Measurements from ENCODE around the gene MYOZ1. TPM values are rescaled to one million over a fixed set of nuclear protein-coding genes. Genes with fewer than 3 reads are reported as not detected.
A peak's percentile ranks its signal among the peaks of the same experiment; 100 is the strongest.

MYOZ1 gene
- total RNA-seq, 4 donors from 2014 or later = 0.19 to 1.2 (median 0.79) TPM; not detected in 1

DNA sequence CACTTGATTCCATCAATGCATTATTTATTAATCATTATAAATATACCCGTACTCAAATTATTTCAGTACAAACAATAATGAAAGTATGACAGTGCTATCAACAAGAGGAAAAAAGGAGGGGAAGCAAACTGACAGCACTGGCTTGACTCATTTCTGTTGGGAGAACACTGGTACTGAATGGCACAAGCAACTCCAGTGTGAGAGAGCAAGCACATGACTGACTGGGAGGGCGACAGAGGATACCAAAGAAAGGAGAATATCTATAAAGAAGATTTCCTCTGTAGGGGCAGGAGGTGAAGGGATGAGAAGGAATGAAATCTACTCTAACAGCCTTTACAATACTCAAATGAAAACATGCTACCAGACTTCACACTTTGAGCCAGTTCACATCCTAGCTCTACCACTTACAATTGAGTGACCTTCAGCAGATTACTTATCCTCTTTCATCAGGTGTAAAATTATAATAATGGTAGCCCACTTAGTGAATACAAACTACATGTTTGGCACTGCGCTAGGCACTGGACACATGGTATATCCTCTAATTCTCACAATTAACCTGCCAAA is 51.6 kb downstream of the MYOZ1 start:
- peaks cover 0 to 66% (median 6%) of the 10 kb centered on the region in 3 donors for H3K4me1 ChIP-seq
- intact Hi-C loops (cut with DNase I) = no loop called here
- no peaks in the 10 kb centered on the region for H3K9me3 ChIP-seq
- DNase-seq = no peak
- TF ChIP-seq POLR2A (IDR thresholded peaks at IDR 0.05) (no peak), CTCF (IDR thresholded peaks at IDR 0.05) (no peak)
- no peaks in the 10 kb centered on the region for H3K27me3 ChIP-seq
- peak overlapping the region in 3 of 4 donors; percentile 0 to 13 (median 1) for H3K4me3 ChIP-seq
- WGBS, 2 donors = 81 to 85% methylated on average over 3 of the region's 3 CpGs
- peak overlapping the region in 3 of 4 donors; percentile 24 to 74 (median 63) for H3K27ac ChIP-seq
- no peaks in the 10 kb centered on the region for H3K36me3 ChIP-seq

DNA sequence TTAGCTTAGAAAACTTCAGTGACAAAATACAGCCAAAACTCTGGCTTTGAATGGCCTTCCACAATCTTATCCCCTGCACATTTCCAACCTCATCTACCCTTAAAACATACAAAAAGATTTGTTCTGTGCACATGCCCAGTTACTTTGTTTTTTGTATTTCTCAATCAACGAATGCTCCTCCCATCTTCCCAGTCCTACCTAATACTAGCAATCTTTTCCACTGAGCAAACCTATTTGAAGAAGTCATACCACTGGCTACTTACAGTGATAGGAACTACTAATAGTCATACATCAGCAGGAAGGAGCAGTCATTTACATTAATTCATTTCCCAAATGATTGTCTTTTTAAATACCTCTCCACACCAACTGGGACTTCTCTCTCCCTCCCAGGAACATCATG is 52.6 kb downstream of the MYOZ1 start:
- Histone ChIP-seq H3K4me3 (no peak overlapping the region), H3K27ac (peak overlapping the region in 3 of 4 donors; percentile 53 to 74 (median 63)), H3K36me3 (no peaks in the 10 kb centered on the region), H3K27me3 (no peaks in the 10 kb centered on the region), H3K9me3 (no peaks in the 10 kb centered on the region), H3K4me1 (peaks cover 0 to 66% (median 6%) of the 10 kb centered on the region in 3 donors)
- no peak for TF ChIP-seq CTCF (IDR thresholded peaks at IDR 0.05)
- TF ChIP-seq POLR2A (IDR thresholded peaks at IDR 0.05) = no peak
- no peak for DNase-seq
- intact Hi-C loops (cut with DNase I) = no loop called here
- WGBS, 2 donors = 74 to 79% methylated on average over 1 of the region's 1 CpG

DNA sequence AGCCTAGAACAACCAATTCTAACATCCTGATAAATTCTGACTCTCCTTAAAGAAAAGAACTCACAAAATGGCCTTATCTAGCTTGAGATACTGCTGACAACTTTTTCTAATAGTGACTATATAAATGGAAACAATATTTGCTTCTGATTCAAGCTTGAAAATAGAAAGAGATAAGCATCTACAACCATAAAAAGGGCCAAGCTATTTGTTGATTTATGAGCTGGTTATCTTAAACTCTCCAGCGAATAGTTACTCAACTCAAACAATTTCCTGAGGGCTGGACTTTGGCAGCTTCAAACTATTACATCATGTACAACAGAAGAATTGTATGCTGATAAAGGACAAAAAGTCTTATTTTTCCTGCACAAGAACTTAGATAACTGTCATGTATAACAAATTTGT is 54.7 kb downstream of the MYOZ1 start:
- Histone ChIP-seq H3K4me1 (peaks cover 0 to 54% (median 6%) of the 10 kb centered on the region in 3 donors), H3K27ac (peak overlapping the region in 3 of 4 donors; percentile 37 to 65 (median 55))
- WGBS, 2 donors = 9 to 14% methylated on average over 1 of the region's 1 CpG

GRCh38 chr10:73585327-73585726 is 55.9 kb downstream of the MYOZ1 start:
- peak overlapping the region in 2 of 4 donors; percentile 19 to 55 for H3K27ac ChIP-seq

More for the DNA sequence above, 54.7 kb downstream of the MYOZ1 start:
- intact Hi-C loops (cut with DNase I) = no loop called here
- H3K4me3 ChIP-seq = no peak overlapping the region
- no peaks in the 10 kb centered on the region for H3K36me3 ChIP-seq
- H3K27me3 ChIP-seq = no peaks in the 10 kb centered on the region
- DNase-seq = no peak
- no peak for TF ChIP-seq CTCF (IDR thresholded peaks at IDR 0.05)
- TF ChIP-seq POLR2A (IDR thresholded peaks at IDR 0.05) = no peak
- H3K9me3 ChIP-seq = no peaks in the 10 kb centered on the region

More at GRCh38 chr10:73585327-73585726, 55.9 kb downstream of the MYOZ1 start:
- no peaks in the 10 kb centered on the region for H3K27me3 ChIP-seq
- H3K4me1 ChIP-seq = peaks cover 0 to 42% (median 6%) of the 10 kb centered on the region in 3 donors
- intact Hi-C loops (cut with DNase I) = no loop called here
- no peaks in the 10 kb centered on the region for H3K36me3 ChIP-seq
- TF ChIP-seq POLR2A (IDR thresholded peaks at IDR 0.05) = no peak
- TF ChIP-seq CTCF (IDR thresholded peaks at IDR 0.05) = no peak
- H3K9me3 ChIP-seq = no peaks in the 10 kb centered on the region
- DNase-seq = no peak
- WGBS, 2 donors = 74 to 92% methylated on average over 3 of the region's 3 CpGs
- no peak overlapping the region for H3K4me3 ChIP-seq
